Astrocyte of the spinal cord (primary cell): ENCODE data around the gene RNASE2.
"Not testable (repeated sequence)": the region's sequence is repeated elsewhere in the genome, so short reads cannot be mapped to it uniquely, and the experiment has no call there.

Experiments used
- DNase-seq: peaks from one replicate; pipeline ENCODE4 v3.0.0; 2011; ENCODE audit warnings: low read depth, low spot score
- H3K4me3 ChIP-seq: 2 replicates; pipeline ENCODE4 v1.5.1; 2011; ENCODE audit warnings: low read depth, mild to moderate bottlenecking, low read length, moderate library complexity
- in situ Hi-C: cut with HindIII; loops from 2 replicates; pipeline ENCODE4 v1.10.0; 2017; ENCODE audit warnings: low sequenced_read_pairs
- TF ChIP-seq, protein P1 (sequence below): IDR thresholded peaks from 2 replicates; pipeline ENCODE4 v1.5.1; 2012; ENCODE audit warnings: low read depth, mild to moderate bottlenecking, low read length, inconsistent platforms

Gene RNASE2

DNA sequence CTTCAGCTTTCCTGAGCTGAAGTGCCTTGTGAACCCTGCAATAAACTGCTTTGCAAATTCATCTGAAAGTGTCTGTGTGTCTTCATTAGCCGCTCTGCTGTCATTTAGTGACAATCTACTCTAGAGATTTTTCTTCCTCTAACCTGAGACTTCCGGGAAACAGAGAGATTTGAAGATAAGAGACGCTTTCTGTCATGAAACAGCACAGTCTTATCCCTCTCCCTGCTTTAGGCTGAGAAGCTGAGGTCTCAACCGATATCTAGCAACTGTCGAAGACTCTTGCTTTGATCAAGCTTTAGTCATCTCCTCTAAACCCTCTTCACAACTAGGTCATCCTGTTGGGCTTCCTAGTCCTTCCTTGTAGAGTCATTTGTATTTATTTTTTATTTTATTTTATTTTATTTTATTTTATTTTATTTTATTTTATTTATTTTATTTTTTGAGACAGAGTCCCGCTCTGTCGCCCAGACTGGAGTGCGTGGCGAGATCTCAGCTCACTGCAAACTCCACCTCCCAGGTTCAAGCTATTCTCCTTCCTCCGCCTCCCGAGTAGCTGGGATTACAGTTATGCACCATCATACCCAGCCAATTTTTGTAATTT lies 1.2 kb downstream of the RNASE2 start:
- no peak overlapping the region for H3K4me3 ChIP-seq
- no peak for DNase-seq
- in situ Hi-C loops = no loop called here
- TF ChIP-seq, protein P1, sequence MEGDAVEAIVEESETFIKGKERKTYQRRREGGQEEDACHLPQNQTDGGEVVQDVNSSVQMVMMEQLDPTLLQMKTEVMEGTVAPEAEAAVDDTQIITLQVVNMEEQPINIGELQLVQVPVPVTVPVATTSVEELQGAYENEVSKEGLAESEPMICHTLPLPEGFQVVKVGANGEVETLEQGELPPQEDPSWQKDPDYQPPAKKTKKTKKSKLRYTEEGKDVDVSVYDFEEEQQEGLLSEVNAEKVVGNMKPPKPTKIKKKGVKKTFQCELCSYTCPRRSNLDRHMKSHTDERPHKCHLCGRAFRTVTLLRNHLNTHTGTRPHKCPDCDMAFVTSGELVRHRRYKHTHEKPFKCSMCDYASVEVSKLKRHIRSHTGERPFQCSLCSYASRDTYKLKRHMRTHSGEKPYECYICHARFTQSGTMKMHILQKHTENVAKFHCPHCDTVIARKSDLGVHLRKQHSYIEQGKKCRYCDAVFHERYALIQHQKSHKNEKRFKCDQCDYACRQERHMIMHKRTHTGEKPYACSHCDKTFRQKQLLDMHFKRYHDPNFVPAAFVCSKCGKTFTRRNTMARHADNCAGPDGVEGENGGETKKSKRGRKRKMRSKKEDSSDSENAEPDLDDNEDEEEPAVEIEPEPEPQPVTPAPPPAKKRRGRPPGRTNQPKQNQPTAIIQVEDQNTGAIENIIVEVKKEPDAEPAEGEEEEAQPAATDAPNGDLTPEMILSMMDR = no peak

- in situ Hi-C loops, DNase-seq, H3K4me3 ChIP-seq: not testable (repeated sequence)
Observed at GRCh38 chr14:20958946-20959345, 3.7 kb downstream of the RNASE2 start.

GRCh38 chr14:20969336-20969735 lies 14.0 kb downstream of the RNASE2 start:
- in situ Hi-C loops = no loop called here
- TF ChIP-seq, protein P1 = no peak
- no peak overlapping the region for H3K4me3 ChIP-seq
- no peak for DNase-seq

GRCh38 chr14:20970647-20970982 lies 15.3 kb downstream of the RNASE2 start:
- in situ Hi-C loops = no loop called here
- no peak for DNase-seq
- peak overlapping the region; percentile 62 for H3K4me3 ChIP-seq
- TF ChIP-seq, protein P1 = no peak

DNA sequence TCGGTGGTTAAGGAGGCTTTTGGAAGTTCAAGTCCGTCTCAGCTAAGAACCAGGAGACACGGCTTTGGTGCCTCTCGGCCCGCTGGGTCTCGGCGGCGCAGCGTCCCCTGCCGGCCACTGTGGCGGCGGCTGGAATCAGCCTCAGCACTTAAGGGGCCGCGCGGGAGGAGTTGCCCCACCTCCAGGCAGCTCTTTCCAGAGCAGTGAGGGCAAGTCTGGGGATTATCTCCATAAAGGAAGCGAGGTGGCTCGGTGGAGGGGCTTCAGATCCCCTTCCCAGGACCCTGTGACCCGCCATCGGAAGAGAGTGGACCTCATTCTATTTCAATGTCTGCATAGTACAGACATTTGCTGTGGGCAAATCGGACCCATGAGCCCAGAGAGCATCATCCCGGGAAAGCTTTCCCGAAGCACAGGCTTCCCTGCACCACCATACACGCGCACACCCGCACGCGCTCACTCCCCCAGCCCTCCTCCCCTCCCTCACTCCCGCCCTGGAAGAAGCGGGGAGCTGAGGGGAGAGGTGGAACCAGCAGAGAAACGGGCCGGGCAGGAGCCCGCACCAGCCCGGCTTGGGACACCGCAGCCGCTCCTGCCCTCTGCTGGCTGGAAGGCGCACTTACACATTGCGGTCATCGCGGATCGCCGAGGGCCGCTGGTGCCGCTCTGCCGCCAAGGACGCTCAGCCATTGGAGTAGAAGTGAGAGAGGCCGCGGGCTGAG lies 15.9 kb downstream of the RNASE2 start:
- in situ Hi-C loops = no loop called here
- H3K4me3 ChIP-seq = peak overlapping the region; percentile 62
- TF ChIP-seq, protein P1 = peak; percentile 100
- peak; percentile 86 for DNase-seq

DNA sequence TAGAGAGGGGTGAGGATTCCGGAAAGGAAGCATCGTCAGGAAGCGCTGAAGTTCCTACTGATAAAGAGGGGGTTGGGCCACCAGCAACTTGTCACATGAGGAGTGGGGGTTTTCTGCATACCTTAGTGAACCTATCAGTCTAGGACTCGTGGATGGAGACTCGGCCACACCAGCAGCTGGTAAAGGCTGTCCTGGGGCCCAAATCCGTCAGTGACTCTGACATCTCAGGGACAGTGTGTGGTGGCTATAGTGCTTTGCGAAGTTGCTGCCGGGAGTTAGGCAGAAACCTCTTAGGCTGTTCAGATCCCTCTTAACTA lies 16.4 kb downstream of the RNASE2 start:
- peak overlapping the region; percentile 62 for H3K4me3 ChIP-seq
- TF ChIP-seq, protein P1 = no peak
- DNase-seq = no peak
- in situ Hi-C loops = no loop called here

GRCh38 chr14:20973501-20973900 lies 18.2 kb downstream of the RNASE2 start:
- TF ChIP-seq, protein P1 = no peak
- in situ Hi-C loops = no loop called here
- H3K4me3 ChIP-seq = no peak overlapping the region
- no peak for DNase-seq
